IMR-90 (cell line): ENCODE measurements around the gene ARRDC3. TPM values are rescaled to one million over a fixed set of nuclear protein-coding genes. Genes with fewer than 3 reads are reported as not detected.

Experiments
- ATAC-seq: fragments of 200-7000 bp; cut with Tn5 transposase; 2 replicates; pipeline ENCODE4 v1.9.1; 2020; ENCODE audit warnings: low read depth, mild to moderate bottlenecking, moderate library complexity
- BruUV-seq: library from RNA; stranded (reverse); fragments of 400-500 nt; replicated peaks from 2 replicates; lab custom pipeline; 2021; lab: Mats Ljungman, UMichigan
- CTCF ChIA-PET: fragments of 300-600 bp; formaldehyde crosslinking; extraction: SDS; loops from one replicate; lab custom pipeline; 2021; ENCODE audit warnings: antibody characterized with exemption; lab: Yijun Ruan, JAX
- POLR2A ChIA-PET: fragments of 300-600 bp; sonication (Branson Sonifier 250); formaldehyde crosslinking; loops from one replicate; lab custom pipeline; 2022; ENCODE audit warnings: antibody characterized with exemption; ENCODE audit not compliant: unreplicated experiment; lab: Charles Lee
- DNase-seq: peaks from one replicate; pipeline ENCODE4 v3.0.0; 2013
- H2AFZ ChIP-seq: replicated peaks from 2 replicates; pipeline ENCODE3; 2013; ENCODE audit warnings: low read length, mild to moderate bottlenecking; ENCODE audit not compliant: poor library complexity
- H2AK5ac ChIP-seq: 2 replicates; pipeline ENCODE4 v1.6.1; 2013; ENCODE audit warnings: low read depth, low read length, inconsistent platforms
- H2AK9ac ChIP-seq: replicated peaks from 2 replicates; pipeline ENCODE3; 2013; ENCODE audit warnings: mild to moderate bottlenecking, low read depth, low read length, moderate library complexity; ENCODE audit not compliant: poor library complexity
- H2BK120ac ChIP-seq: 2 replicates; pipeline ENCODE4 v1.6.1; 2013; ENCODE audit warnings: low read depth, low read length, inconsistent platforms
- H2BK15ac ChIP-seq: 3 replicates; pipeline ENCODE4 v1.6.1; 2013; ENCODE audit warnings: low read depth, low read length, inconsistent platforms
- H2BK20ac ChIP-seq: 2 replicates; pipeline ENCODE4 v1.6.1; 2013; ENCODE audit warnings: low read depth, mild to moderate bottlenecking, inconsistent platforms, low read length, moderate library complexity
- H2BK5ac ChIP-seq: 2 replicates; pipeline ENCODE4 v1.6.1; 2013; ENCODE audit warnings: mild to moderate bottlenecking, low read depth, low read length, inconsistent platforms; ENCODE audit not compliant: poor library complexity, severe bottlenecking
- H3K14ac ChIP-seq: replicated peaks from 2 replicates; pipeline ENCODE4 v1.6.1; 2013; ENCODE audit warnings: low read depth, low read length, inconsistent platforms
- H3K18ac ChIP-seq: 2 replicates; pipeline ENCODE4 v1.6.1; 2013; ENCODE audit warnings: low read depth, low read length, control low read depth
- H3K23ac ChIP-seq: 2 replicates; pipeline ENCODE4 v1.6.1; 2013; ENCODE audit warnings: low read depth, low read length, inconsistent platforms
- H3K27ac ChIP-seq: 2 replicates; pipeline ENCODE4 v1.5.1; 2013; ENCODE audit warnings: mild to moderate bottlenecking, control low read depth, low read length; ENCODE audit not compliant: insufficient read depth
- H3K27me3 ChIP-seq: 2 replicates; pipeline ENCODE4 v1.6.1; 2013; ENCODE audit warnings: low read length; ENCODE audit not compliant: control insufficient read depth, insufficient read depth
- H3K36me3 ChIP-seq: 2 replicates; pipeline ENCODE4 v1.6.1; 2013; ENCODE audit warnings: low read length, mixed read lengths; ENCODE audit not compliant: control insufficient read depth, insufficient read depth
- H3K4ac ChIP-seq: 2 replicates; pipeline ENCODE4 v1.6.1; 2013; ENCODE audit warnings: low read depth, low read length, inconsistent platforms
- H3K4me1 ChIP-seq: 2 replicates; pipeline ENCODE4 v1.6.1; 2013; ENCODE audit warnings: low read length, mixed read lengths; ENCODE audit not compliant: control insufficient read depth, insufficient read depth
- H3K4me2 ChIP-seq: 2 replicates; pipeline ENCODE4 v1.6.1; 2013; ENCODE audit warnings: low read depth, mild to moderate bottlenecking, control low read depth, low read length, moderate library complexity
- H3K4me3 ChIP-seq: 2 replicates; pipeline ENCODE4 v1.5.1; 2013; ENCODE audit warnings: low read depth, mild to moderate bottlenecking, control low read depth, low read length, moderate library complexity; ENCODE audit not compliant: insufficient read depth
- H3K56ac ChIP-seq: 2 replicates; pipeline ENCODE4 v1.6.1; 2013; ENCODE audit warnings: low read length, inconsistent platforms; ENCODE audit not compliant: insufficient read depth; ENCODE audit errors: extremely low read depth
- H3K79me1 ChIP-seq, 2 experiments: 2 replicates each; pipeline ENCODE4 v1.6.1; 2013; ENCODE audit warnings: low read length in 2 of 2, inconsistent platforms in 1 of 2, low read depth in 1 of 2
- H3K9ac ChIP-seq: 2 replicates; pipeline ENCODE4 v1.6.1; 2013; ENCODE audit warnings: low read depth, low read length, control low read depth
- H3K9me1 ChIP-seq: 2 replicates; pipeline ENCODE4 v1.6.1; 2013; ENCODE audit warnings: low read length, inconsistent platforms; ENCODE audit not compliant: insufficient read depth
- H3K9me3 ChIP-seq: 2 replicates; pipeline ENCODE4 v1.6.1; 2013; ENCODE audit warnings: low read length; ENCODE audit not compliant: control insufficient read depth, insufficient read depth
- H4K20me1 ChIP-seq: 2 replicates; pipeline ENCODE4 v1.6.1; 2013; ENCODE audit warnings: low read length, inconsistent platforms; ENCODE audit not compliant: insufficient read depth
- H4K5ac ChIP-seq: 2 replicates; pipeline ENCODE4 v1.6.1; 2013; ENCODE audit warnings: mild to moderate bottlenecking, low read depth, low read length, control low read depth
- H4K8ac ChIP-seq, 2 experiments: 2 replicates each; pipeline ENCODE4 v1.6.1; 2013; ENCODE audit warnings: low read depth in 2 of 2, low read length in 2 of 2, control low read depth in 1 of 2, inconsistent platforms in 1 of 2
- H4K91ac ChIP-seq: 2 replicates; pipeline ENCODE4 v1.6.1; 2013; ENCODE audit warnings: low read depth, low read length, inconsistent platforms; ENCODE audit not compliant: insufficient read depth
- BHLHE40 ChIP-seq: fragments of 150-350 bp; IDR thresholded peaks from 2 replicates; pipeline ENCODE4 v1.6.1; 2016; ENCODE audit warnings: mild to moderate bottlenecking, low read depth, low read length
- CEBPB ChIP-seq: IDR thresholded peaks from 2 replicates; pipeline ENCODE4 v1.6.1; 2012; ENCODE audit warnings: low read depth, low read length, improper control_type of control experiment
- CHD1 ChIP-seq: IDR thresholded peaks from 2 replicates; pipeline ENCODE4 v1.6.1; 2012; ENCODE audit warnings: low read depth, low read length, improper control_type of control experiment
- CTCF ChIP-seq: conservative IDR thresholded peaks from 2 replicates; pipeline ENCODE4 v1.5.1; 2012; ENCODE audit warnings: mild to moderate bottlenecking, low read depth, low read length, improper control_type of control experiment
- ELK1 ChIP-seq: fragments of 150-350 bp; IDR thresholded peaks from 2 replicates; pipeline ENCODE4 v1.6.1; 2016; ENCODE audit warnings: low read depth, mild to moderate bottlenecking, low read length, moderate library complexity, borderline replicate concordance
- FOS ChIP-seq: fragments of 150-350 bp; IDR thresholded peaks from 2 replicates; pipeline ENCODE4 v1.6.1; 2016; ENCODE audit warnings: low read depth, low read length
- MAFK ChIP-seq: IDR thresholded peaks from 2 replicates; pipeline ENCODE4 v1.6.1; 2012; ENCODE audit warnings: low read depth, low read length, improper control_type of control experiment
- MAZ ChIP-seq: IDR thresholded peaks from 2 replicates; pipeline ENCODE4 v1.6.1; 2012; ENCODE audit warnings: low read depth, mild to moderate bottlenecking, low read length, improper control_type of control experiment, moderate library complexity, borderline replicate concordance
- MXI1 ChIP-seq: IDR thresholded peaks from 2 replicates; pipeline ENCODE4 v1.6.1; 2012; ENCODE audit warnings: low read depth, mild to moderate bottlenecking, low read length, moderate library complexity, borderline replicate concordance
- NFE2L2 ChIP-seq: fragments of 150-350 bp; IDR thresholded peaks from 2 replicates; pipeline ENCODE4 v1.6.1; 2016; ENCODE audit warnings: low read depth, mild to moderate bottlenecking, low read length
- POLR2A ChIP-seq: IDR thresholded peaks from 2 replicates; pipeline ENCODE4 v1.6.1; 2012; ENCODE audit warnings: mild to moderate bottlenecking, low read depth, low read length
- RAD21 ChIP-seq: IDR thresholded peaks from 2 replicates; pipeline ENCODE4 v1.6.1; 2012; ENCODE audit warnings: low read length, improper control_type of control experiment
- RCOR1 ChIP-seq: IDR thresholded peaks from 2 replicates; pipeline ENCODE4 v1.6.1; 2012; ENCODE audit warnings: mild to moderate bottlenecking, low read length, improper control_type of control experiment; ENCODE audit not compliant: insufficient replicate concordance
- RFX5 ChIP-seq: IDR thresholded peaks from 2 replicates; pipeline ENCODE4 v1.8.0; 2012; ENCODE audit warnings: low read depth, mild to moderate bottlenecking, low read length, moderate library complexity
- SMC3 ChIP-seq: fragments of 150-350 bp; IDR thresholded peaks from 2 replicates; pipeline ENCODE4 v1.6.1; 2016; ENCODE audit warnings: low read depth, mild to moderate bottlenecking, antibody characterized with exemption, low read length, moderate library complexity
- USF2 ChIP-seq: fragments of 150-350 bp; IDR thresholded peaks from 2 replicates; pipeline ENCODE4 v1.6.1; 2017; ENCODE audit warnings: mild to moderate bottlenecking, antibody characterized with exemption, low read length, low read depth
- WGBS, 2 experiments: methylation state at CpG; one replicate each; pipeline versions ENCODE4 v1.1.5 to v1.1.7; 2013; ENCODE audit warnings: missing lambda C conversion rate in 2 of 2; ENCODE audit not compliant: insufficient read length in 1 of 2; ENCODE audit errors: extremely low coverage in 2 of 2; 5-methylcytosine and 5-hydroxymethylcytosine counted together
- dilution Hi-C: fragments of 300-500 bp; cut with HindIII; formaldehyde crosslinking; loops from one replicate; pipeline ENCODE4 v1.14.3; 2018; ENCODE audit warnings: low sequenced_read_pairs; ENCODE audit not compliant: unreplicated experiment
- in situ Hi-C: fragments of 300-500 bp; cut with MboI; formaldehyde crosslinking; loops from 3 replicates; pipeline ENCODE4 v1.14.3; 2019; ENCODE audit warnings: low sequenced_read_pairs, inconsistent platforms, mixed read lengths
- intact Hi-C: fragments of 100-400 bp; cut with micrococcal nuclease; formaldehyde crosslinking; loops from 2 replicates; pipeline ENCODE4 v1.10.0; 2022
- polyA plus RNA-seq, 3 experiments: library from polyadenylated mRNA; depleted of rRNA; stranded (reverse); fragments of >200 nt; gene quantifications; 2 replicates each; pipeline ENCODE4 v1.2.3, GENCODE V29; 2012; ENCODE audit warnings: low replicate concordance in 1 of 3
- total RNA-seq: library from RNA; depleted of rRNA; stranded (reverse); fragments of >200 nt; gene quantifications from 2 replicates; pipeline ENCODE4 v1.2.3, GENCODE V29; 2012

The ARRDC3 gene
- total and polyA plus RNA-seq, 2 of the 4 experiments (the other 2 are of a cell fraction), result 19.3 to 86.7 TPM

- Histone ChIP-seq H2BK5ac (no peak overlapping the region), H3K4me1 (no peaks in the 10 kb centered on the region), H3K4me3 (no peak overlapping the region), H4K8ac (no peak overlapping the region), H3K27me3 (no peaks in the 10 kb centered on the region), H3K18ac (no peak overlapping the region), H3K14ac (no peak overlapping the region), H3K9me3 (no peaks in the 10 kb centered on the region), H2BK15ac (no peak overlapping the region), H3K27ac (no peak overlapping the region), H3K9ac (no peak overlapping the region), H3K79me1 (no peaks in the 10 kb centered on the region; a peak in 1 of 4 replicates), H3K9me1 (no peaks in the 10 kb centered on the region), H2AK5ac (no peak overlapping the region), H3K56ac (no peak overlapping the region), H4K91ac (no peak overlapping the region), H3K23ac (no peak overlapping the region), H4K20me1 (peaks cover 3% of the 10 kb centered on the region; the same call in 1 of the 2 replicates), H3K36me3 (no peaks in the 10 kb centered on the region), H2BK120ac (no peak overlapping the region), H3K4me2 (no peak overlapping the region), H2AK9ac (no peak overlapping the region), H2BK20ac (no peak overlapping the region), H4K5ac (no peak overlapping the region), H3K4ac (no peak overlapping the region), H2AFZ (no peak overlapping the region)
- no TSS peak for BruUV-seq
- ChIA-PET POLR2A (no interaction called here), CTCF (interaction anchor here (1.0 to 4.1 kb wide), 11 partner anchors 13 to 520 kb away, joined by 3 to 38 read pairs (median 5); no protein-coding TSS in a partner anchor)
- ATAC-seq, result no peak
- intact Hi-C loops, result no loop called here
- peak; percentile 30 for DNase-seq
- WGBS, 2 experiments, result no CpG with 5 or more reads among the region's 2 CpGs
- dilution Hi-C loops, result no loop called here
- in situ Hi-C loops, result loop anchor here (5.0 kb wide), 1 partner anchor 289 kb away; no protein-coding TSS in a partner anchor
- TF ChIP-seq FOS (no peak), CHD1 (no peak), RAD21 (no peak), MAZ (no peak), CEBPB (no peak), ELK1 (no peak), MAFK (no peak), USF2 (no peak), RFX5 (no peak), RCOR1 (no peak), CTCF (no peak), BHLHE40 (no peak), POLR2A (no peak), NFE2L2 (no peak), SMC3 (no peak), MXI1 (no peak)
Measured at GRCh38 chr5:91386120-91386519, 3.0 kb upstream of the ARRDC3 start.
